Measurements from ENCODE around the gene SZRD1.

The SZRD1 gene

GRCh38 chr1:16366722-16367257, at the start of gene SZRD1:
SZRD1 (plus strand) TSS chr1:16367242; CDS start chr1:16367258, 16 bp downstream.
- TF ChIP-seq GATA2 (IDR thresholded peaks at IDR 0.05; ENCODE audit: low read depth, low read length) = peak; percentile 59
- no peak for TF ChIP-seq GATA3 (IDR thresholded peaks at IDR 0.05; ENCODE audit: low read depth, low read length)

- TF ChIP-seq GATA3 (IDR thresholded peaks at IDR 0.05; ENCODE audit: low read depth, low read length) = no peak
- no peak for TF ChIP-seq GATA2 (IDR thresholded peaks at IDR 0.05; ENCODE audit: low read depth, low read length)
Observed at GRCh38 chr1:16318555-16318954, 48.5 kb upstream of the SZRD1 start.

- TF ChIP-seq GATA2 (IDR thresholded peaks at IDR 0.05; ENCODE audit: low read depth, low read length) (no peak), GATA3 (IDR thresholded peaks at IDR 0.05; ENCODE audit: low read depth, low read length) (no peak)
Observed at GRCh38 chr1:16321176-16321867, 45.7 kb upstream of the SZRD1 start.

GRCh38 chr1:16324456-16324890, 42.6 kb upstream of the SZRD1 start:
- TF ChIP-seq GATA2 (IDR thresholded peaks at IDR 0.05; ENCODE audit: low read depth, low read length) = no peak
- no peak for TF ChIP-seq GATA3 (IDR thresholded peaks at IDR 0.05; ENCODE audit: low read depth, low read length)

GRCh38 chr1:16326833-16327404, 40.1 kb upstream of the SZRD1 start:
- TF ChIP-seq GATA3 (IDR thresholded peaks at IDR 0.05; ENCODE audit: low read depth, low read length) (no peak), GATA2 (IDR thresholded peaks at IDR 0.05; ENCODE audit: low read depth, low read length) (no peak)

- TF ChIP-seq GATA3 (IDR thresholded peaks at IDR 0.05; ENCODE audit: low read depth, low read length) (no peak), GATA2 (IDR thresholded peaks at IDR 0.05; ENCODE audit: low read depth, low read length) (no peak)
Observed at GRCh38 chr1:16334655-16335340, 32.2 kb upstream of the SZRD1 start.

- TF ChIP-seq GATA2 (IDR thresholded peaks at IDR 0.05; ENCODE audit: low read depth, low read length) = no peak
- no peak for TF ChIP-seq GATA3 (IDR thresholded peaks at IDR 0.05; ENCODE audit: low read depth, low read length)
Observed at GRCh38 chr1:16338961-16339360, 28.1 kb upstream of the SZRD1 start.

- TF ChIP-seq GATA2 (IDR thresholded peaks at IDR 0.05; ENCODE audit: low read depth, low read length) = no peak
- no peak for TF ChIP-seq GATA3 (IDR thresholded peaks at IDR 0.05; ENCODE audit: low read depth, low read length)
Observed at GRCh38 chr1:16340673-16341072, 26.4 kb upstream of the SZRD1 start.

GRCh38 chr1:16342331-16343062, 24.5 kb upstream of the SZRD1 start:
- TF ChIP-seq GATA2 (IDR thresholded peaks at IDR 0.05; ENCODE audit: low read depth, low read length) (no peak), GATA3 (IDR thresholded peaks at IDR 0.05; ENCODE audit: low read depth, low read length) (no peak)

GRCh38 chr1:16348414-16349182, 18.4 kb upstream of the SZRD1 start:
- TF ChIP-seq GATA3 (IDR thresholded peaks at IDR 0.05; ENCODE audit: low read depth, low read length) = no peak
- TF ChIP-seq GATA2 (IDR thresholded peaks at IDR 0.05; ENCODE audit: low read depth, low read length) = no peak

- TF ChIP-seq GATA2 (IDR thresholded peaks at IDR 0.05; ENCODE audit: low read depth, low read length) (no peak), GATA3 (IDR thresholded peaks at IDR 0.05; ENCODE audit: low read depth, low read length) (no peak)
Observed at GRCh38 chr1:16349847-16350406, 17.1 kb upstream of the SZRD1 start.

- TF ChIP-seq GATA3 (IDR thresholded peaks at IDR 0.05; ENCODE audit: low read depth, low read length) = no peak
- TF ChIP-seq GATA2 (IDR thresholded peaks at IDR 0.05; ENCODE audit: low read depth, low read length) = no peak
Observed at GRCh38 chr1:16351456-16351993, 15.5 kb upstream of the SZRD1 start.
